Nephron (organoid): ENCODE measurements around the gene PVALEF.
"Not testable (repeated sequence)": the region's sequence is repeated elsewhere in the genome, so short reads cannot be mapped to it uniquely, and the experiment has no call there.

Experiments
- H3K27ac Mint-ChIP-seq, 3 experiments: 2 replicates each; pipeline ENCODE4 v1.8.0; 2020; ENCODE audit warnings: mixed read lengths in 3 of 3, mild to moderate bottlenecking in 2 of 3, moderate library complexity in 1 of 3
- H3K27me3 Mint-ChIP-seq: 2 replicates; pipeline ENCODE4 v1.8.0; 2021; ENCODE audit warnings: low read depth, mild to moderate bottlenecking, moderate library complexity, mixed read lengths
- H3K36me3 Mint-ChIP-seq: 2 replicates; pipeline ENCODE4 v1.8.0; 2020; ENCODE audit warnings: low read depth, mixed read lengths
- H3K4me1 Mint-ChIP-seq: 2 replicates; pipeline ENCODE4 v1.8.0; 2020; ENCODE audit warnings: mixed read lengths
- H3K4me3 Mint-ChIP-seq, 3 experiments: 2 replicates each; pipeline ENCODE4 v1.8.0; 2020; ENCODE audit warnings: mild to moderate bottlenecking in 3 of 3, mixed read lengths in 3 of 3, moderate library complexity in 2 of 3
- H3K9me3 Mint-ChIP-seq: 2 replicates; pipeline ENCODE4 v1.8.0; 2020; ENCODE audit warnings: mixed read lengths
- CTCF ChIP-seq, 3 experiments: fragments of 200-600 bp; sonication (generic); IDR thresholded peaks; one replicate each; pipeline ENCODE4 v1.5.0; 2021; ENCODE audit warnings: antibody characterized with exemption in 3 of 3; ENCODE audit not compliant: unreplicated experiment in 3 of 3

The PVALEF gene

GRCh38 chr17:81221371-81221841, 56.1 kb downstream of the PVALEF start:
- H3K36me3 Mint-ChIP-seq: peaks cover 16% of the 10 kb centered on the region
- no peak for TF ChIP-seq CTCF (IDR thresholded peaks at IDR 0.05; ENCODE audit: unreplicated experiment in 3 of 3)
- H3K4me3 Mint-ChIP-seq: peak overlapping the region; percentile 77 to 92 (median 78)
- no peaks in the 10 kb centered on the region for H3K9me3 Mint-ChIP-seq
- H3K27me3 Mint-ChIP-seq: no peaks in the 10 kb centered on the region
- H3K4me1 Mint-ChIP-seq: peaks cover 27% of the 10 kb centered on the region
- no peak overlapping the region for H3K27ac Mint-ChIP-seq

- H3K4me3 Mint-ChIP-seq: peak overlapping the region; percentile 77 to 92 (median 78)
- H3K9me3 Mint-ChIP-seq: no peaks in the 10 kb centered on the region
- no peak for TF ChIP-seq CTCF (IDR thresholded peaks at IDR 0.05; ENCODE audit: unreplicated experiment in 3 of 3)
- no peaks in the 10 kb centered on the region for H3K27me3 Mint-ChIP-seq
- no peak overlapping the region for H3K27ac Mint-ChIP-seq
- peaks cover 22% of the 10 kb centered on the region for H3K4me1 Mint-ChIP-seq
- H3K36me3 Mint-ChIP-seq: peaks cover 10% of the 10 kb centered on the region
Observed at GRCh38 chr17:81221842-81222619, 56.7 kb downstream of the PVALEF start.

GRCh38 chr17:81222620-81222905, 57.3 kb downstream of the PVALEF start:
- peak overlapping the region; percentile 79 to 92 (median 85) for H3K4me3 Mint-ChIP-seq
- no peaks in the 10 kb centered on the region for H3K27me3 Mint-ChIP-seq

GRCh38 chr17:81222906-81223761, 57.8 kb downstream of the PVALEF start, which contains the start of gene CEP131:
Gene CEP131, minus strand, starts transcription at chr17:81222965. Its CDS starts 2,909 bp downstream, at chr17:81220056.
- peak within 1 kb of the TSS; percentile 79 to 92 (median 85) for H3K4me3 Mint-ChIP-seq
- H3K27ac Mint-ChIP-seq: peak within 1 kb of the TSS in 2 of 3 experiments; percentile 11 to 25
- H3K27me3 Mint-ChIP-seq: no peaks in the 10 kb centered on the region
- peaks cover 14% of the 10 kb centered on the region for H3K4me1 Mint-ChIP-seq
- TF ChIP-seq CTCF (IDR thresholded peaks at IDR 0.05; ENCODE audit: unreplicated experiment in 3 of 3): no peak
- H3K9me3 Mint-ChIP-seq: no peaks in the 10 kb centered on the region
- H3K36me3 Mint-ChIP-seq: peaks cover 8% of the 10 kb centered on the region

More at GRCh38 chr17:81222620-81222905, 57.3 kb downstream of the PVALEF start:
- H3K9me3 Mint-ChIP-seq: no peaks in the 10 kb centered on the region
- H3K27ac Mint-ChIP-seq: no peak overlapping the region
- peaks cover 5% of the 10 kb centered on the region for H3K36me3 Mint-ChIP-seq
- TF ChIP-seq CTCF (IDR thresholded peaks at IDR 0.05; ENCODE audit: unreplicated experiment in 3 of 3): no peak
- peaks cover 17% of the 10 kb centered on the region for H3K4me1 Mint-ChIP-seq

- Mint-ChIP-seq H3K27me3 (no peaks in the 10 kb centered on the region), H3K36me3 (peaks cover 12% of the 10 kb centered on the region), H3K4me3 (peak overlapping the region; percentile 79 to 92 (median 84)), H3K4me1 (peaks cover 14% of the 10 kb centered on the region), H3K9me3 (no peaks in the 10 kb centered on the region), H3K27ac (peak overlapping the region in 2 of 3 experiments; percentile 11 to 25)
- no peak for TF ChIP-seq CTCF (IDR thresholded peaks at IDR 0.05; ENCODE audit: unreplicated experiment in 3 of 3)
Observed at GRCh38 chr17:81223762-81224130, 58.4 kb downstream of the PVALEF start.

GRCh38 chr17:81227630-81228029, 62.3 kb downstream of the PVALEF start:
- H3K4me3 Mint-ChIP-seq, H3K27ac Mint-ChIP-seq, H3K9me3 Mint-ChIP-seq, H3K4me1 Mint-ChIP-seq, H3K27me3 Mint-ChIP-seq: not testable (repeated sequence)
- H3K36me3 Mint-ChIP-seq: peaks cover 22% of the 10 kb centered on the region
